ENCODE data around the gene EPS8. TPM values are rescaled to one million over a fixed set of nuclear protein-coding genes. Genes with fewer than 3 reads are reported as not detected.

EPS8 gene
- total RNA-seq, 1 experiment from 2014 or later = 85.3 TPM

DNA sequence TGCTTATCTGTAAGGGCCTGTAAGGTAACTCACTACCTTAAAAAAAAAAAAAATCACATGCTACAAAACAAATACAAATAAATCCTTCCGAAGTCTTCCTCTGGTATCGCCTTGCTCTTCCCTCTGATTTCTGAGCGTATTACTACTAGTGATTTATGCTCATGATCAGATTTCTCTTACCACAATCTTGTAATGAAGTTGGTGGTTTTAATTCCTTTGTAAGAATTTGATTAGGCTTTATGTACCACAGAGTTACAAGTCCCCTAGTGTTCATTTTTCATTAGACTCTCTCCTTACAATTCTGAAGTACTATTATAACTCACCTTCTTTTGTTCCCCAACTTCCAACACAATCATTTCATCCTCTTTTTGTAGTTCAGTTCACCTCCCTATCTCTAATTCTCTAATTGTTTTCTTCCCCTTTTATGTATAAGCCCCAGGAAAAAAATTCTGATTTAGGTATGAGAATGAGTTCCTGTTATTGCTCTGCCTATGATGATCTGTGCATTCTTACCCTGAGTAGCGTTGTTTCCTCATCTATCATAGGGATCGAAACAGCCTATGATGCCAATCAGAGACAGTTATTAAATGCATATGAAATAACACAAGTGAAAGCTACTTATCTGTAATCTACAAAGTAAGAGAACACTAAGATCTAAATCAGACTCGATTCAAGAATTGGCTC lies 81.5 kb downstream of the EPS8 start:
- BruUV-seq (replicated peaks) = no TSS peak
- peaks cover 9% of the 10 kb centered on the region for H3K36me3 Mint-ChIP-seq (ENCODE audit: insufficient read depth, unreplicated experiment)
- POLR2A ChIA-PET = interaction anchor here (0.6 to 6.9 kb wide), 3 partner anchors 10 to 83 kb away, joined by 3 to 32 read pairs (median 5); partner anchors contain the start of gene EPS8
- intact Hi-C loops (cut with micrococcal nuclease) = loop anchor here (10.0 kb wide), 1 partner anchor 113 kb away; no protein-coding TSS in a partner anchor
- no peaks in the 10 kb centered on the region for H3K27me3 Mint-ChIP-seq (ENCODE audit: insufficient read depth, unreplicated experiment)
- TF ChIP-seq, protein P1, sequence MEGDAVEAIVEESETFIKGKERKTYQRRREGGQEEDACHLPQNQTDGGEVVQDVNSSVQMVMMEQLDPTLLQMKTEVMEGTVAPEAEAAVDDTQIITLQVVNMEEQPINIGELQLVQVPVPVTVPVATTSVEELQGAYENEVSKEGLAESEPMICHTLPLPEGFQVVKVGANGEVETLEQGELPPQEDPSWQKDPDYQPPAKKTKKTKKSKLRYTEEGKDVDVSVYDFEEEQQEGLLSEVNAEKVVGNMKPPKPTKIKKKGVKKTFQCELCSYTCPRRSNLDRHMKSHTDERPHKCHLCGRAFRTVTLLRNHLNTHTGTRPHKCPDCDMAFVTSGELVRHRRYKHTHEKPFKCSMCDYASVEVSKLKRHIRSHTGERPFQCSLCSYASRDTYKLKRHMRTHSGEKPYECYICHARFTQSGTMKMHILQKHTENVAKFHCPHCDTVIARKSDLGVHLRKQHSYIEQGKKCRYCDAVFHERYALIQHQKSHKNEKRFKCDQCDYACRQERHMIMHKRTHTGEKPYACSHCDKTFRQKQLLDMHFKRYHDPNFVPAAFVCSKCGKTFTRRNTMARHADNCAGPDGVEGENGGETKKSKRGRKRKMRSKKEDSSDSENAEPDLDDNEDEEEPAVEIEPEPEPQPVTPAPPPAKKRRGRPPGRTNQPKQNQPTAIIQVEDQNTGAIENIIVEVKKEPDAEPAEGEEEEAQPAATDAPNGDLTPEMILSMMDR (IDR thresholded peaks at IDR 0.05; ENCODE audit: unreplicated experiment) = no peak
- H3K27ac Mint-ChIP-seq (ENCODE audit: low read depth, unreplicated experiment) = peak overlapping the region; percentile 1
- no peak overlapping the region for H3K4me3 Mint-ChIP-seq (ENCODE audit: unreplicated experiment)
- DNase-seq (ENCODE audit: unreplicated experiment) = no peak
- no peaks in the 10 kb centered on the region for H3K9me3 Mint-ChIP-seq (ENCODE audit: unreplicated experiment)
- CTCF ChIA-PET = interaction anchor here (0.6 kb wide), 1 partner anchor 141 kb away, joined by 5 read pairs; no protein-coding TSS in a partner anchor
- peaks cover 30% of the 10 kb centered on the region for H3K4me1 Mint-ChIP-seq (ENCODE audit: insufficient read depth, unreplicated experiment)

GRCh38 chr12:15706010-15706676 lies 83.0 kb downstream of the EPS8 start:
- H3K36me3 Mint-ChIP-seq (ENCODE audit: insufficient read depth, unreplicated experiment) = peaks cover 9% of the 10 kb centered on the region
- no TSS peak for BruUV-seq (replicated peaks)
- TF ChIP-seq, protein P1 (IDR thresholded peaks at IDR 0.05; ENCODE audit: unreplicated experiment) = no peak
- no peak overlapping the region for H3K4me3 Mint-ChIP-seq (ENCODE audit: unreplicated experiment)
- intact Hi-C loops (cut with micrococcal nuclease) = loop anchor here (10.0 kb wide), 1 partner anchor 111 kb away; no protein-coding TSS in a partner anchor
- POLR2A ChIA-PET = interaction anchor here (0.9 to 6.9 kb wide), 7 partner anchors 12 to 83 kb away, joined by 3 to 32 read pairs (median 4); partner anchors contain the start of gene EPS8
- H3K9me3 Mint-ChIP-seq (ENCODE audit: unreplicated experiment) = no peaks in the 10 kb centered on the region
- H3K4me1 Mint-ChIP-seq (ENCODE audit: insufficient read depth, unreplicated experiment) = peaks cover 38% of the 10 kb centered on the region
- no peaks in the 10 kb centered on the region for H3K27me3 Mint-ChIP-seq (ENCODE audit: insufficient read depth, unreplicated experiment)
- peak; percentile 42 for DNase-seq (ENCODE audit: unreplicated experiment)
- CTCF ChIA-PET = interaction anchor here (0.6 kb wide), 1 partner anchor 125 kb away, joined by 3 read pairs; no protein-coding TSS in a partner anchor
- peak overlapping the region; percentile 82 for H3K27ac Mint-ChIP-seq (ENCODE audit: low read depth, unreplicated experiment)

DNA sequence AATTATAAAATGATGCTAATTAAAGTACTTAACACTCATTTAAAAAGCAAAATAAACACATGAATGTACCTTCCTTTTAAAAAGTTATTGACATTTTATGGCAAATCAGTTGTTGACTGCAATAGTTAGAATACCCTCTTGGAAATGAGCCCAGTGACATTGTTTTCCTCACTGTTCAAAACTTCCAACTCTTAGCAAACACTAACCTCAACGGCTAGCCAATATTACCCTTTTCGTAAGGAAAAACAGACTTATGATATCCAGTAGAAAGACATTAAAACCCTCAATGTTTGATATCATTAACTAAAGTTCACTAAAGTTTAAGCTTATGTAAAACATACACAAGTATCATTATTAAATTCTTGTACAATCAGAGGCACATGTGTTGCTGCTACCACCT lies 83.6 kb downstream of the EPS8 start:
- Mint-ChIP-seq H3K36me3 (ENCODE audit: insufficient read depth, unreplicated experiment) (peaks cover 9% of the 10 kb centered on the region), H3K9me3 (ENCODE audit: unreplicated experiment) (no peaks in the 10 kb centered on the region), H3K4me3 (ENCODE audit: unreplicated experiment) (no peak overlapping the region), H3K4me1 (ENCODE audit: insufficient read depth, unreplicated experiment) (peaks cover 43% of the 10 kb centered on the region), H3K27me3 (ENCODE audit: insufficient read depth, unreplicated experiment) (no peaks in the 10 kb centered on the region), H3K27ac (ENCODE audit: low read depth, unreplicated experiment) (peak overlapping the region; percentile 82)
- TF ChIP-seq, protein P1 (IDR thresholded peaks at IDR 0.05; ENCODE audit: unreplicated experiment) = no peak
- BruUV-seq (replicated peaks) = no TSS peak
- ChIA-PET POLR2A (interaction anchor here (0.9 to 6.9 kb wide), 7 partner anchors 12 to 83 kb away, joined by 3 to 32 read pairs (median 4); partner anchors contain the start of gene EPS8), CTCF (interaction anchor here (0.6 to 1.0 kb wide), 2 partner anchors 13 to 125 kb away, joined by 3 read pairs; no protein-coding TSS in a partner anchor)
- intact Hi-C loops (cut with micrococcal nuclease) = loop anchor here (10.0 kb wide), 1 partner anchor 111 kb away; no protein-coding TSS in a partner anchor
- no peak for DNase-seq (ENCODE audit: unreplicated experiment)

DNA sequence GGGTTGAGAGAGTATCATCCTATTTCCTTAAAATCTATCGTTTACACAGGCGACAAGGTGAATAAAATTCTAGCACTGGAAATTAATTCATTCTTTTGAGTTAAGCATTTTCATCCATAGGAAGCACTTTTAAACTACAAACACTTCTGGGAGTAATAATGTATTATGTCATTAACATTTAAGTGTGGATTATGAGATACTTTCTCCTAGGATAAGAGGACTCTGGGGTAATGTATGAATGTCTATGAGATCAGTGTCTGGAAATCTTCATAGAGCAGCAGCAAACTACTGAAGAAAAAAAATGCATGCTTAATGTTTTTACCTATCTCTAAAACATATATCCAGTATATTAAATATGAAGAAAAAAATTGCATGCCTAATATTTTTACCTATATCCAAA lies 86.9 kb downstream of the EPS8 start:
- TF ChIP-seq, protein P1 (IDR thresholded peaks at IDR 0.05; ENCODE audit: unreplicated experiment) = no peak
- ChIA-PET CTCF (no interaction called here), POLR2A (interaction anchor here (1.6 to 6.9 kb wide), 2 partner anchors 11 to 87 kb away, joined by 8 to 32 read pairs; partner anchors contain the start of gene EPS8)
- Mint-ChIP-seq H3K9me3 (ENCODE audit: unreplicated experiment) (no peaks in the 10 kb centered on the region), H3K4me3 (ENCODE audit: unreplicated experiment) (peak overlapping the region; percentile 47), H3K4me1 (ENCODE audit: insufficient read depth, unreplicated experiment) (peaks cover 59% of the 10 kb centered on the region), H3K27me3 (ENCODE audit: insufficient read depth, unreplicated experiment) (no peaks in the 10 kb centered on the region), H3K36me3 (ENCODE audit: insufficient read depth, unreplicated experiment) (no peaks in the 10 kb centered on the region), H3K27ac (ENCODE audit: low read depth, unreplicated experiment) (peak overlapping the region; percentile 96)
- intact Hi-C loops (cut with micrococcal nuclease) = loop anchor here (5.0 to 10.0 kb wide), 2 partner anchors 85 to 107 kb away; partner anchors contain the start of gene EPS8
- no TSS peak for BruUV-seq (replicated peaks)
- no peak for DNase-seq (ENCODE audit: unreplicated experiment)

Measured in MCF 10A (cell line).